NCI-H2107 (cell line): ENCODE data around the gene NUP93.
"Not testable (repeated sequence)": the region's sequence is repeated elsewhere in the genome, so short reads cannot be mapped to it uniquely, and the experiment has no call there.

Experiments
- DNase-seq: peaks from one replicate; lab custom pipeline; 2025; lab: John Stamatoyannopoulos, UW

The NUP93 gene

GRCh38 chr16:56849690-56850680 is 120.1 kb downstream of the NUP93 start:
- DNase-seq: no peak

- no peak for DNase-seq
Observed at GRCh38 chr16:56851671-56852400, 121.9 kb downstream of the NUP93 start.

GRCh38 chr16:56852401-56852730 is 122.4 kb downstream of the NUP93 start:
- no peak for DNase-seq

- DNase-seq: no peak
Observed at GRCh38 chr16:56852968-56853367, 123.0 kb downstream of the NUP93 start.

- DNase-seq: no peak
Observed at GRCh38 chr16:56855201-56855600, 125.3 kb downstream of the NUP93 start.

GRCh38 chr16:56855946-56856345 is 126.0 kb downstream of the NUP93 start:
- no peak for DNase-seq

- DNase-seq: no peak
Observed at GRCh38 chr16:56856876-56857447, 127.0 kb downstream of the NUP93 start.

GRCh38 chr16:56858374-56858773 is 128.4 kb downstream of the NUP93 start:
- no peak for DNase-seq

GRCh38 chr16:56859636-56860035 is 129.7 kb downstream of the NUP93 start:
- DNase-seq: no peak

- no peak for DNase-seq
Observed at GRCh38 chr16:56860226-56861020, 130.5 kb downstream of the NUP93 start.

- no peak for DNase-seq
Observed at GRCh38 chr16:56861092-56861610, 131.2 kb downstream of the NUP93 start.

GRCh38 chr16:56861756-56862155 is 131.8 kb downstream of the NUP93 start:
- DNase-seq: no peak

- DNase-seq: no peak
Observed at GRCh38 chr16:56862776-56863175, 132.8 kb downstream of the NUP93 start.

- DNase-seq: no peak
Observed at GRCh38 chr16:56864960-56865359, 135.0 kb downstream of the NUP93 start, which contains the start of gene SLC12A3. SLC12A3 (plus strand) TSS chr16:56865207; CDS start chr16:56865236, 29 bp downstream.

- DNase-seq: no peak
Observed at GRCh38 chr16:56865394-56866062, 135.6 kb downstream of the NUP93 start.

- DNase-seq: peak; percentile 68
Observed at GRCh38 chr16:56866955-56867830, 137.3 kb downstream of the NUP93 start.

- no peak for DNase-seq
Observed at GRCh38 chr16:56868175-56868574, 138.2 kb downstream of the NUP93 start.

- not testable (repeated sequence) for DNase-seq
Observed at GRCh38 chr16:56868766-56869165, 138.8 kb downstream of the NUP93 start.

- no peak for DNase-seq
Observed at GRCh38 chr16:56869513-56870275, 139.8 kb downstream of the NUP93 start.
